Heart right ventricle (tissue), 16 donors: ENCODE measurements around the gene DYNLT2. TPM values are rescaled to one million over a fixed set of nuclear protein-coding genes. Genes with fewer than 3 reads are reported as not detected.

Experiments used
- ATAC-seq, 8 donors: fragments of 200-7000 bp; cut with Tn5 transposase; one replicate each; pipeline ENCODE4 v1.9.1; 2020; ENCODE audit warnings: mild to moderate bottlenecking in 8 of 8, moderate library complexity in 8 of 8, moderate number of reproducible peaks in 1 of 8
- DNase-seq, 2 donors: peaks; one replicate each; pipeline ENCODE4 v3.0.0-alpha.2; 2020
- H3K27ac ChIP-seq, 10 donors: fragments of 200-600 bp; sonication (generic) in 2 of 10; one replicate each; pipeline versions ENCODE4 v1.5.0 to v1.8.0; 2020 to 2022; ENCODE audit warnings: mild to moderate bottlenecking in 3 of 10
- H3K27me3 ChIP-seq, 7 donors: fragments of 200-600 bp; one replicate each; pipeline ENCODE4 v1.8.0; 2021 to 2022; ENCODE audit warnings: mild to moderate bottlenecking in 2 of 7
- H3K36me3 ChIP-seq, 9 donors: fragments of 200-600 bp; sonication (generic) in 1 of 9; one replicate each; pipeline versions ENCODE4 v1.5.0 to v1.8.0; 2020 to 2022; ENCODE audit warnings: mild to moderate bottlenecking in 2 of 9
- H3K4me1 ChIP-seq, 9 donors: fragments of 200-600 bp; sonication (generic) in 1 of 9; one replicate each; pipeline versions ENCODE4 v1.5.0 to v1.8.0; 2020 to 2022; ENCODE audit warnings: mild to moderate bottlenecking in 4 of 9
- H3K4me3 ChIP-seq, 10 donors: fragments of 200-600 bp; sonication (generic) in 2 of 10; one replicate each; pipeline versions ENCODE4 v1.5.0 to v1.8.0; 2020 to 2022; ENCODE audit warnings: mild to moderate bottlenecking in 7 of 10, moderate library complexity in 2 of 10
- H3K9me3 ChIP-seq, 11 donors: fragments of 200-600 bp in 10 of 11; sonication (generic) in 2 of 11; one replicate each; pipeline versions ENCODE4 v1.5.0 to v1.8.0; 2013 to 2022; ENCODE audit warnings: mild to moderate bottlenecking in 2 of 11, control low read depth in 1 of 11, moderate library complexity in 1 of 11
- CTCF ChIP-seq, 9 donors: fragments of 200-600 bp; sonication (generic) in 2 of 9; IDR thresholded peaks; one replicate each; pipeline versions ENCODE4 v1.5.0 to v1.8.0; 2021 to 2022; ENCODE audit warnings: antibody characterized with exemption in 9 of 9, mild to moderate bottlenecking in 5 of 9, moderate library complexity in 1 of 9
- WGBS, 2 donors: extraction: QIAGEN DNeasy Blood & Tissue Kit; methylation state at CpG; one replicate each; pipeline ENCODE4 v1.1.7; 2013; ENCODE audit warnings: inconsistent platforms in 1 of 2; 5-methylcytosine and 5-hydroxymethylcytosine counted together
- intact Hi-C, 10 donors: fragments of 100-400 bp; cut with DNase I; formaldehyde crosslinking; loops; one replicate each; pipeline versions ENCODE4 v1.11.1 to v1.14.2; 2022
- long read RNA-seq, 3 donors: library from polyadenylated mRNA; unstranded; transcript quantifications; one replicate each; pipeline ENCODE4 v2.0.0, GENCODE V29; 2020 to 2021
- polyA plus RNA-seq, 2 donors: library from polyadenylated mRNA; stranded (reverse); fragments of 200-250 nt; gene quantifications; one replicate each; pipeline ENCODE4 v1.2.3, GENCODE V29; 2013
- total RNA-seq, 10 donors: library from RNA; stranded (reverse); fragmentation: NEBNext Ultra II Directional in 3 of 10; extraction: Animal tissue kit (Norgen Biotek cat#: 25700) in 3 of 10; gene quantifications; one replicate each; pipeline versions ENCODE4 v1.2.1 to v1.2.4, GENCODE V29; 2021 to 2023
- donor health status: Arrhythmogenic right ventricular cardiomyopathy.
- donor health status: ischemic (EF 13 %, LVEDD 7.1; RV severe dilation, severe dysfunction).
- donor health status: healthy with polysubstance abuse.
- donor health status: DM: no; HTN: yes; CAD: no.
- donor health status: DM: no; HTN: no; CAD: no.
- donor health status: ischemic (EF 25% LVEDD 6.9; RV normal size, moderate dysfunction).
- donor health status: ischemic (EF 25% LVEDD 5.7; RV mildly dilated, moderate dysfunction).
- donor health status: healthy.
- donor health status: DM: yes; HTN: yes; CAD: no.
- donor health status: Ischemic cardiomyopathy.
- donor health status: ischemic (EF 35%, LVEDD 5.7; RV mildly dilated, moderate dysfunction).
- donor health status: nonischemic (EF 11% LVEDD 7.7; RV severe dilation, severe dysfunction).
- donor health status: DM: yes; HTN: yes; CAD: no.
- donor health status: PGD.
- donor health status: ischemic (EF 29% LVEDD 5.4; RV normal size, mild dysfunction).
- donor health status: nonischemic (EF 23%, LVEDD 6.1; RV moderate dilation, normal function).

Gene DYNLT2
- total RNA-seq (1 to 10 TPM in 1 of 10 donors, under 1 TPM in 9; 0.19 to 1.1 (median 0.61) TPM), polyA plus RNA-seq (1 to 10 TPM in 1 of 2 donors, under 1 TPM in 1; 0.74 to 3.4 TPM)
- long read RNA-seq, donor 1, partial matches to known transcripts, result 0 of 1 reads
- long read RNA-seq, donor 1, other reads (novel, unspliced or antisense), result 1 of 1 reads
- long read RNA-seq, donor 2, partial matches to known transcripts, result 0 of 2 reads
- long read RNA-seq, donor 2, other reads (novel, unspliced or antisense), result 0 of 2 reads
- long read RNA-seq, donor 3, partial matches to known transcripts, result 0 of 1 reads
- long read RNA-seq, donor 3, other reads (novel, unspliced or antisense), result 0 of 1 reads

GRCh38 chr6:169751242-169752073 is at the start of gene DYNLT2, which contains the start of gene ERMARD:
TSS of gene DYNLT2 (minus strand) at chr6:169751572. CDS start at chr6:169751458, 114 bp downstream.
TSS of gene ERMARD (plus strand) at chr6:169751622. CDS start at chr6:169751658, 36 bp downstream.
- Histone ChIP-seq H3K27me3 (no peaks in the 10 kb centered on the region), H3K36me3 (peaks cover 0 to 12% (median 0%) of the 10 kb centered on the region in 9 donors), H3K9me3 (peaks cover 0 to 4% (median 0%) of the 10 kb centered on the region in 11 donors), H3K4me3 (peak within 1 kb of the TSS; percentile 53 to 96 (median 88)), H3K27ac (peak within 1 kb of the TSS; percentile 81 to 99 (median 96)), H3K4me1 (peaks cover 2 to 32% (median 24%) of the 10 kb centered on the region in 9 donors)
- ATAC-seq (peak; percentile 98 to 100 (median 99)), DNase-seq (peak; percentile 93 to 94)
- intact Hi-C loops, result loop anchor here in 8 of 10 donors (1.0 to 10.0 kb wide), 7 partner anchors 27 to 806 kb away; partner anchors contain the start of genes TBP (in 7 of the 8), PSMB1 (in 5 of the 8), C6orf120 (in 1 of the 8) and PHF10 (in 1 of the 8)
- 0% methylated on average over 64 to 90 of the region's 90 CpGs for WGBS, 2 donors
- peak in 6 of 9 donors; percentile 12 to 44 (median 37) for TF ChIP-seq CTCF (IDR thresholded peaks at IDR 0.05)

- TF ChIP-seq CTCF (IDR thresholded peaks at IDR 0.05), result no peak
- Histone ChIP-seq H3K4me3 (no peak overlapping the region), H3K27me3 (peaks cover 0 to 68% (median 30%) of the 10 kb centered on the region in 7 donors), H3K27ac (no peak overlapping the region), H3K4me1 (no peaks in the 10 kb centered on the region), H3K36me3 (no peaks in the 10 kb centered on the region), H3K9me3 (no peaks in the 10 kb centered on the region)
- WGBS, 2 donors, result 78 to 79% methylated on average over 13 of the region's 13 CpGs
- intact Hi-C loops, result no loop called here
- ATAC-seq (peak in 4 of 8 donors; percentile 17 to 53 (median 35)), DNase-seq (no peak)
Measured at GRCh38 chr6:169800668-169801395, 49.5 kb upstream of the DYNLT2 start.

DNA sequence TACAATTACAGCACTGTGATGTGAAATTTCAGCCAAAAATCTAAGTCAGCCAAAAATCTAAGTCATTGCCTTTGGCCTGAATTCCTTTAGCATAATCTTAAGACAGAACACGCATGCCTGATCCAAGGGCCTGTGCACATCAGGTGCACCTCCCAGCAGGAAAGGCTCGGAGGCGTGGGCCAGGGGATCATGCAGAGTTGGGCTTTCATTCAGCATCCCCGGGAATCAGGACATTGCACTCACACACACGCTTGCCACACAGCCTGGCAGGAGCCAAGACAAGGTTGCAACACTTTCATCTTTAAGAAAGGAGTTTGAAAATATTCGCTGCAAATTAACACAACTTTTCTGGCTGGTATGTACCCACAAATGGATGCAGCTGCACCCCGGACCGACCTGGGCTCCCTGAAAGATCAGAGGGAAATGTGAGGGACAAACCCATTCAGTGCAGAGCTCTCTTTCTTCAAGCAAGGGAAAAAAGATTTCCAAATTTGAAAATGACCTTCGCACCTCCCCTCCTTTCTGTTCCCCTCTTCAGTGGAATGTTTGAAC is 48.8 kb upstream of the DYNLT2 start:
- intact Hi-C loops, result no loop called here
- WGBS, 2 donors, result 77 to 82% methylated on average over 9 of the region's 9 CpGs
- Histone ChIP-seq H3K9me3 (no peaks in the 10 kb centered on the region), H3K36me3 (no peaks in the 10 kb centered on the region), H3K27me3 (peaks cover 0 to 61% (median 24%) of the 10 kb centered on the region in 7 donors), H3K4me3 (no peak overlapping the region), H3K27ac (no peak overlapping the region), H3K4me1 (no peaks in the 10 kb centered on the region)
- TF ChIP-seq CTCF (IDR thresholded peaks at IDR 0.05), result no peak
- ATAC-seq (no peak), DNase-seq (no peak)
